ENCODE results near the gene DNPH1.

The DNPH1 gene

DNA sequence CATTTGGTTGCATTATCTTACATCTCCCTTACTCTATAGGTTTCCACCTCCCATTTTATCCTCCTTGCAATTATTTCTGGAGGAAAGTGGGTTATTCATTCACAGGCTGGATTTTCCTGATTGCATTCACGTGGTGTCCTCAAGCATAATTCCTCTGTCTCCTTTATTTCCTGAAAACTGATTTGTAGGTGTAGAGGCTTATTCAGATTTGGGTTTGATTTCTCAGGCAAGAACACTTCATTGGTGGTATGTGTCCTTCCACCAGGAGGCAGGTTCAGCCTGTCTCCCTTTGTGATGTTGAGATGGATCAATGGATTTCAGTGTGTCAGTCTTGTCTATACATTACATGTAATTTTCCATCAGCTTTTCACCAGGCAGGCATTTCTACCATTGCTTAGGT is 17.3 kb downstream of the DNPH1 start:
- DNase-seq (ENCODE audit: low spot score), result no peak

DNA sequence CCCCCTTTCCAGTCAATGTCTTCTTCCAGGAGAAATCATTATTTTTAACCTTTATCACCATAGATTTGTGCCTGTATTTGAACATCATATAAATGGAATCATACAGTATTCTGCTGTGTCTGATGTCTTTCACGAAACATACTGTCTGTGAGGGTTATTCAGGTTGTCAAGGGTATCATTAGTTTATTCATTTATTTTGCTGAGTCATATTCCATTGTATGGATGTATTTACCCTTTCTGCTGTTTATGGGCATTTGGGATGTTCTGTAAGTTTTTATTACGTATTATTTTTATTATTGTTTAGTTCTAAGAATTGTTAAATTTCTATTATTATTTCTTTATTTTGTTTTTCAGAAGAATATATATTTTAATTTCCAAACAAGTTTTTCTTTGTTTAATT is 22.0 kb downstream of the DNPH1 start:
- DNase-seq (ENCODE audit: low spot score), result no peak

DNA sequence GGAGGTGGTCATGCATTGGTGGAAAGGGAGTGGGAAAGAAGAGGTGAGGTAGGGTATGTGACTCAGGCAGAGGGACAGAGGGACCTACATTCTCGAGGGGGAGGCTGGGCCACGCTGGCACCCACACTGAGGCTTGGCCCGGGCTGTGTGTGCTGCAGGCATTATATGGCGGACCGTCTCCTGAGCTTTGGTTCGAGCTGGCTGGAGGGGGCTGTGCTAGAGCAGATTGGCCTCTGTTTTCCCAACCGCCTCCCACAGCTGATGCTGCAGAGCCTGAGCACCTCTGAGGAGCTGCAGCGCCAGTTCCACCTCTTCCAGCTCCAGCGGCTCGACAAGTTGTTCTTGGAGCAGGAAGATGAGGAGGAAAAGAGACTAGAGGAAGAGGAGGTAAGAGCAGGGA is 23.4 kb downstream of the DNPH1 start:
- DNase-seq (ENCODE audit: low spot score), result no peak

DNA sequence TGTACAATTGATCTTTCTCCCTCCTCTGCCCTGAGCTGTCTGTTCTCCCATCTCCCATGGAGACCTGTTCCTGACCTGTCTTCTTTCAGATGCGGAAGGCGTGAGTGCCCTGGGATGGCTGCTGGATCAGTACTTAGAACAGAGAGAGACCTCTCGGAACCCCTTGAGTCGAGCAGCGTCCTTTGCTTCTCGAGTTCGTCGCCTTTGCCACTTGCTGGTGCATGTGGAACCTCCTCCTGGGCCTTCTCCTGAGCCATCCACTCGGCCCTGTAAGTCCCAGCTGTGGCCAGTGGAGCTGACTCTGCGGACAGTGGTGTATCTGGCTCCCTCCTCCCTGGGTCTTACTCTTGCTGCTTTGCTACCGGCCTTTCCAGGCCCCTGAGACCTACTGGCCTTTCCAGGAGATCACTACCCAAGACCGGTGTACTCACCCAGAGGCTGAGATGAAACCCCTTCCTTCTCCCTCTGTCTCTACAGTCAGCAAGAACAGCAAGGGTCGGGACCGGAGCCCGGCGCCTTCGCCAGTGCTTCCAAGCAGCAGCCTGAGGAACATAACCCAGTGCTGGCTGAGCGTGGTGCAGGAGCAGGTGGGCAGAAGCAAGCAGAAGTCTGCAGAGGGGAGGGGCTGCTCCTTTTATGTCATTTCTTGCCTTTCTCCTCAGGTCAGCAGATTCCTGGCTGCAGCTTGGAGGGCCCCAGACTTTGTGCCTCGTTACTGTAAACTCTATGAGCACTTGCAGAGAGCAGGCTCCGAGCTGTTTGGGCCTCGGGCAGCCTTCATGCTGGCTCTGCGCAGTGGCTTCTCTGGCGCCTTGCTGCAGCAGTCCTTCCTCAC is 24.8 kb downstream of the DNPH1 start:
- DNase-seq (ENCODE audit: low spot score), result no peak

DNA sequence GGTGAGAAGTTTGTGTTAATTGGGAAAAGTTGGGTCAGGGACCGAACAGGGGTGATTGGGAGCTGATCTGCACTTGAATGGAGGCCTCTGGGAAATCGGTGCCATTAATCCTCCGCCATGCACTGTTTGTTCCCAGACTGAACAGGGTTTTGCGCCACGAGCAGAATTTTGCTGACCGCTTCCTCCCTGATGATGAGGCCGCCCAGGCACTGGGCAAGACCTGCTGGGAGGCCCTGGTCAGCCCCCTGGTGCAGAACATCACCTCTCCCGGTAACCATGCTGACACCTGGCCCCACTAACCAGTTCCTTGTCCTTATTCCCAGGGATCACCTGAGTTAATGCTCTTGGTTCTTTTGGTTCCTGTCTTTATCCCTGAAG is 25.6 kb downstream of the DNPH1 start:
- DNase-seq (ENCODE audit: low spot score), result no peak

DNA sequence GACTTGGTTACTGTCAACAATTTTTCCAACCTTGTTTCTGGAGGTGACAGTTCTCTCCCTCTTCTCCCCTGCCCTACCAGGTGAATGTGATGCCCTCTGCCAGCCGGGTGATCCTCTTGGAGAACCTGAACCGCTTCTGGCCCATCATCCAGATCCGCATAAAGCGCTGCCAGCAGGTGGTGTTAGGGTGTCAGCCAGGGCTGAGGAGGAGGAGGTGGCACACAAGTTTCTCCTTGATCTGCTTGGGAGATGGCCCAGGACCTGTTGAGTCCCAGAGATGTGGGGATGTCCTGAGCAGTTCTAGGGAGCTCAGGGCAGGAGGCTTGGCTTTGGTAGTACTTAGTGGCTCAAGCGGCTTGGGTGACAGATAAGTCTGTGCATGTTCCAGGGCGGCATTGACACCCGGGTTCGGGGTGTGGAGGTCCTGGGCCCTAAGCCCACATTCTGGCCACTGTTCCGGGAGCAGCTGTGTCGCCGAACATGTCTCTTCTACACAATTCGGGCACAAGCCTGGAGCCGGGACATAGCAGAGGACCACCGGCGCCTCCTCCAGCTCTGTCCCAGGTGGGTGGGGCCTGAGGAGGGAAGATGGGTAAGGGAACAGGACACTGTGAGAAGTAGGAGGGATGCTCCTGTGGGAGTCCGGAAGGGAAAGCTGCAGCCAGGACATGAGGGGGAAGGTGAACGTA is 26.1 kb downstream of the DNPH1 start:
- DNase-seq (ENCODE audit: low spot score), result no peak

DNA sequence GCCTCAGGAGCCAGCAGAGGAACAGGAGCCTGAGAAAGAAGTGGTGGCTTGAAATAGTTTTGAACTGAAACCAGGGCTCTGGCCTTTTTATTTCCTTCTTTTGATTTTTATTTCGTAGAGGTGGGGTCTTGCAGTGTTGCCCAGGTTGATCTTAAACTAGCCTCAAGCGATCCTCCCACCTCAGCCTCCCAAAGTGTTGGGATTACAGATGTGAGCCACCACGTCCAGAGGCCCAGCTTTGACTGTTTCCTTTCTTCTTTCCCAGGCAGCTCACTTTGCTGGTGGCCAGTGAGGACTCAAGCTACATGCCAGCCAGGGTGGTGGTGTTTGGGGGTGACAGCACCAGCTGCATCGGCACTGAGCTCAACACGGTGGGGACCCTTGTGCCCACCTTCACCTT is 26.8 kb downstream of the DNPH1 start:
- DNase-seq (ENCODE audit: low spot score), result no peak

DNA sequence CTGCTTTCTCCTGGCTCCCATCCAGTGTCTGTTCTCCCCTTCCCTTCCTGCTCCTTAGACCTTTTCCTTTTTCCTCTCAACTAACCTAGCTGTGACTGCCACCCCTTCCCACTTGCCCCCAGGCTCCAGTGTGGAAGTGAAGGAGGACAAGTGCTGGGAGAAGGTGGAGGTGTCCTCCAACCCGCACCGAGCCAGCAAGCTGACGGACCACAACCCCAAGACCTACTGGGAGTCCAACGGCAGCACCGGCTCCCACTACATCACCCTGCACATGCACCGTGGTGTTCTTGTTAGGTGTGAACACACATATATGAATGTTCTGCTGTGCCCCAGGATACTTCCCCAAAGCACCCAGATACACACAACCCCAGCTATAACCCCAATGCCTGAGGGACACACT is 28.7 kb downstream of the DNPH1 start:
- DNase-seq (ENCODE audit: low spot score), result no peak

DNA sequence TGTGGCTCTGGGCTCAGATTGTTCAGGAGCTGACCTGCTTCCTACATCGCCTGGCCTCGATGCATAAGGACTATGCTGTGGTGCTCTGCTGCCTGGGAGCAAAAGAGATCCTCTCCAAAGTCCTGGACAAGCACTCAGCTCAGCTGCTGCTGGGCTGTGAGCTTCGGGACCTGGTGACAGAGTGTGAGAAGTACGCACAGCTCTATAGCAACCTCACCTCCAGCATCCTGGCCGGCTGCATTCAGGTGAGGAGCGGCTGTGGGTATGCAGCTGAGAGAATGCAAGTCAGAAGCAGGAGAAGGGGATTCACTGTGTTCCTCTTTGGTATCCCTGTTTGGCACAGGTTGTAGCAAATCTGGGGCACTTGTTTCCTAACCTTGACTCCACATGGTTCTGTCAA is 29.4 kb downstream of the DNPH1 start:
- no peak for DNase-seq (ENCODE audit: low spot score)

DNA sequence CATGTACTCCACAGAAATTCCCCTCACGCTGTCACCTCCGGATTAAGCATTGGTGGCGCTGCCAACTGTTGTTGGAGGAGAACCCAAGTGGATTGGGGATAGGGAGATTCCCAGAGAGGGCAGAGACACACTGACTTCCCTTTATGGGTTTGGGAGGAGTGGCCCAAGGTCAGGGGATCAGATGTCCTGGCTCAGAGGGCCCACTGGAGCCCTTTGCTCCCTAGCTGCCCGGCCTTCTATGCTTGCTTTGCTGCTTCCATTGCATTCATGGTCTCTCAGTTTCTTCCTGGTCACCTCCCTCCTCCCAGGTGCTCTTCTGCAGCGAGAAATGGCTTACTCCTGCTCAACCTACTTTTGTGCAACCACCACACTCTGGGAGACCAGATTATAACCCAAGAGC is 32.9 kb downstream of the DNPH1 start:
- no peak for DNase-seq (ENCODE audit: low spot score)

DNA sequence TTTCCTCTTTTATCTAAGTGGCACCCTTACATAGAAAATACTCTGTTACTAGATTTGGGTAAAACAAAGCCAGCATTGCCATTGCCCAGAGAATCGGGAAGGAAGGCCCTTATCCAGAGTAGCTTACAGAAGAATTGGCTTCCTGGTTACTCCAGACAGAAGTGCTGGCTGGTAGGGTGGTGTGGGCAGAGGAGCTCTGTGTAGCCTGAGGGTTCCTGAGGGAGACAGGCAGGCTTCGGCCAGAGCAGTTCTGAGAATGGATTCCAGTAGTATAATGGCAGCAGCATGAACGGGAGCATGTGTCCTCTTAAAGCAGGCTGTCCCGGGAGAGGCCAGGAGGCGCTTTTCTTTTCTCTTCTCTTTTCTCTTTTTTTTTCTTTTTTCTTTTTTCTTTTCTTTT is 35.4 kb downstream of the DNPH1 start:
- DNase-seq (ENCODE audit: low spot score), result no peak

DNA sequence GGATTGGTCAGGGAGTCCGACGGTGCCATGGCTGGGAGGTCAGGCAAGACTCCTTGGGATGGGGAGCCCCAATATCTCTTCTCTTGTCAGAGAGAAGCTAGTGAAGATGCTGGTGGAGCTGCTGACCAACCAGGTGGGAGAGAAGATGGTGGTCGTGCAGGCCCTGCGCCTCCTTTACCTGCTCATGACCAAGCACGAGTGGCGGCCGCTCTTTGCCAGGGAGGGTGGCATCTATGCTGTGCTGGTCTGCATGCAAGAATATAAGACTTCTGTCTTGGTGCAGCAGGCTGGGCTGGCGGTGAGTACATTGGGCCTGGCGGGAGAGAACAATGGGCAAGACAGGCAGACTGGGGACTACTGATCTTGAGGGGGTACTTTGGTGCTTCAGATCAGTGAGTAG is 36.4 kb downstream of the DNPH1 start:
- no peak for DNase-seq (ENCODE audit: low spot score)

DNA sequence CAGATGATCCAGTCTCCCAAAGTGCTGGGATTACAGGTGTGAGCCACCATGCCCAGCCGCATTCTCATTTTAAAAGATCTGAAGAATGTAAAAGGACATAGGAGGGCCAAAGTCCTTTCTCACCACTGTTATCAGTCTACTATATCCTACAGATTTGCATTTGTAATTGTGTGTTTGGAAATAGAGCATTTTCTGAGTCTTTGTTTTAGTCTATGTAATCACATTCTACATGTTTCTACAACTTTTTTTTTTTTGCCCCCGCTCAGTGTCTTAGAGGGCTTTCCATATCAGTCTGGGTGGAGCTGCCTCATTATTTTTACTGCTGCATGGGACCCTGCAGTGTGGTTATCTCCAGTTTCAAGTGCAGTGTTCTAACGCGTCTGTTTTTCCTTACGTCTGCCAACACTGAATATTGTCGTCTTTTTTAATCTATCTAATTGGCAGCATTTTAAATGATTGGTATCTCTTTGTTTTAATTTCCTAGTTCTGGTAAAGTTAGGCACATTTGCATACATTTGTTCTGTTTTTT is 39.4 kb downstream of the DNPH1 start:
- DNase-seq (ENCODE audit: low spot score), result no peak

DNA sequence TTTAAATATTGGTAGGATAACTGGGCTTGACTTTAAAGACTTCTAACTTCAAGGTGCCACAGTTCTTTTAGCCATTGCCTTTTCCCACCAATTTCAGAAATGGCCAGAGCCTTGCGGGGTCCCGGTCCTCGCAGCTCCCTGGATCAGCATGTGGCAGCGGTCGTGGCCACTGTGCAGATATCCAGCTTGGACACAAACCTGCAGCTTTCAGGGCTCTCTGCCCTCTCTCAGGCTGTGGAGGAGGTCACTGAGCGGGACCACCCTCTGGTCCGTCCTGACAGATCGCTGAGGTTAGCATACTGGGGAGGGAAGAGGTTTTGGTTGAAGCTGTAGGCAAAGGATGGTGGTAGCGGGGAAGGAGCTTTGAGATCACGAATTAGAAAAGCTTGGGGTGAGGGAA is 40.9 kb downstream of the DNPH1 start:
- no peak for DNase-seq (ENCODE audit: low spot score)

DNA sequence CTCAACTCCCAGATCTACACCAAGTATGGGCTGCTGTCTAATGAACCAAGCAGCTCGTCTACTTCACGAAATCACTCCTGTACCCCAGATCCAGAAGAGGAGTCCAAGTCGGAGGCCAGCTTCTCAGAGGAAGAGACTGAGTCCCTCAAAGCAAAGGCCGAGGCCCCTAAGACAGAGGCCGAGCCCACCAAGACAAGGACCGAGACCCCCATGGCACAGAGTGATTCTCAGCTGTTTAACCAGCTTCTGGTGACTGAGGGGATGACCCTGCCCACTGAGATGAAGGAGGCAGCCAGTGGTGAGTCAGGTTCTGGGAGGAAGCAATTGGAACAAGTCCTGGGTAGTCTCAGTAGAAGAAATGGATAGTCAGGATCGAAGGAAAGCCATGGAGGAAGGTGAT is 41.5 kb downstream of the DNPH1 start:
- no peak for DNase-seq (ENCODE audit: low spot score)

DNA sequence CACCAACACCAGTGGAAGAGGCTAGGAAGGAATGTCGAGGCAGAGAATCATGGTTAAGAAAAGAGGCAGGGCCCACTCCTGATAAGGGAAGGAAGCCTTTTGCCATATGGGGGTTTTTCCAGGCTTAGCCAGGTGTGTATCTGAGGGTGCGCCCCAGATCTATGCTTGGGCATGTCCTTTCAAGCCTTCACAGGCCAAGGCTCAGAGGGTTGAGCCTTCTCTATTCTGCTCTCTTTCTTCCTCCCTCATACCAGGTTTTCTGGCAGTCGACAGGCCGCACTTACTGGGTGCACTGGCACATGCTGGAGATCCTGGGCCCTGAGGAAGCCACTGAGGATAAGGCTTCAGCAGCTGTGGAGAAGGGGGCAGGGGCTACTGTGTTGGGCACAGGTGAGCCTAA is 42.6 kb downstream of the DNPH1 start:
- DNase-seq (ENCODE audit: low spot score), result no peak

DNA sequence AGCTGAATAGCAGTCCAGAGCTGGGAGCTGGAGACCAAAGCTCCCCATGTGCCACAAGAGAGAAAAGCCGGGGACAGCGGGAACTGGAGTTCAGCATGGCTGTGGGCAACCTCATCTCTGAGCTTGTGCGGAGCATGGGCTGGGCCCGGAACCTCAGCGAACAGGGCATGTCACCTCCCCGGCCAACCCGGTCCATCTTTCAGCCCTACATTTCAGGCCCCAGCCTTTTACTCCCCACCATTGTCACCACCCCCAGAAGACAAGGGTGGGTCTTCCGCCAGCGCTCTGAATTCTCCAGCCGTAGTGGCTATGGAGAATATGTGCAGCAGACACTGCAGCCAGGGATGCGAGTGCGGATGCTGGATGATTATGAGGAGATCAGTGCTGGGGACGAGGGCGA is 43.3 kb downstream of the DNPH1 start:
- DNase-seq (ENCODE audit: low spot score), result no peak

DNA sequence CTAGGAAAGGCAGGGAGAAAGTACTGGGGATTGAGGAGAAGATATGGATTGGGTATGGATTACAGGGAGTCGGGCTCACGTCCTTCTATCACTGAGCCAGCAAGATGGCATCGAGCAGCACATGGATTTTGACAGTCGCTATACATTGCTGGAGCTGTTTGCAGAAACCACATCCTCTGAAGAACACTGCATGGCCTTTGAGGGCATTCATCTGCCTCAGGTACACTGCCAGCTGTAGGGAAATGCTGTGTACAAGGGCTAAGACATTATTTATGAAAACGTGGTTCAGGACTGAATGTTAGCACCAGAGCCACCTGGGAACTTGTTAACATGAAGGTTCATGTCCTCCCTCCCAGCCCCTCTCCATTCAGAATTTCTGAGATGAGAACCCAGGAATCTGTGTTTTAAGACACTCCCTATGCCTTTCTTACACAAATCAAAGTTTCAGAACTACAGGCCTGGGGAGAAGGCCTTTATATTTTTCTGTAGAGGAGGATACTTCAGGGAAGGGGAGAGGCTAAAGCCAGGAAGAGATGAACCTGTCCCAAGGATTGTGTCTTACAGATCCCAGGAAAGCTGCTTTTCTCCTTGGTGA is 43.8 kb downstream of the DNPH1 start:
- DNase-seq (ENCODE audit: low spot score), result no peak

DNA sequence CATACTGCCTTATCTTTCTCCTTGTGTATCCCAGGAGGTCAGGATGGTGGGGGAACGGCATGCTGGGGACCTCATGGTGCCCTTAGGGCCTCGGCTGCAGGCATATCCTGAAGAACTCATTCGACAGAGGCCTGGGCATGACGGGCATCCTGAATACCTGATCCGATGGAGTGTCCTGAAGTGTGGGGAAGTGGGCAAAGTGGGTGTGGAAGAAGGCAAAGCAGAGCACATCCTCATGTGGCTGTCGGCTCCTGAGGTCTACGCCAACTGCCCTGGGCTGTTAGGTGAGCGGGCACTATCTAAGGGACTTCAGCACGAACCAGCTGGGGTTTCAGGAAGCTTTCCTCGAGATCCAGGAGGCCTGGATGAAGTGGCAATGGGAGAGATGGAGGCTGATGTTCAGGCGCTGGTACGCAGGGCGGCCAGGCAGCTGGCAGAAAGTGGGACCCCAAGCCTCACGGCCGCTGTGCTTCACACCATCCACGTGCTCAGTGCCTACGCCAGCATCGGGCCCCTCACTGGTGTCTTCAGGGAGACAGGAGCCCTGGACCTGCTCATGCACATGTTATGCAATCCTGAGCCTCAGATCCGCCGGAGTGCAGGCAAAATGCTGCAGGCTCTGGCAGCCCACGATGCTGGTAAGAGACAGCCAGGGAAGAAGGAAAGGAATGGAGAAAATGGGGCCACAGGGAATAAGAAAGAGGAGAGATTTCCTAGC is 44.9 kb downstream of the DNPH1 start:
- no peak for DNase-seq (ENCODE audit: low spot score)

DNA sequence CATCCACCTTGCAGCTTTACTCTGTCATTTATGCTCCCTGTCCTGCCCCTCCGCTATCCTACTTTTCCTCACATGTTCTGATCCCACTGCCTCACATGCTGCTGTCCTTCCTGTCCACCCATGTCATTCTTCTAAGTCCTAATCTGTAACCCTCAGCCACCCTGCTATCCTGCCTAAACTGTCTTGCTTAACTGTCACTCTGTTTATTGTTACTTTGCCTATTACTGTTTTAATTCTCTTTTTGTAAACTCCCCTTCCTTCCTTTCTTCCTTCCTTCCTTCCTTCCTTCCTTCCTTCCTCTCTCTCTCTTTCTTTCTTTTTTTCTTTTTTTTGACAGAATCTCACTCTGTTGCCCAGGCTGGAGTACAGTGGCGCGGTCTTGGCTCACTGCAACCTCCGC is 45.8 kb downstream of the DNPH1 start:
- DNase-seq (ENCODE audit: low spot score), result no peak

DNA sequence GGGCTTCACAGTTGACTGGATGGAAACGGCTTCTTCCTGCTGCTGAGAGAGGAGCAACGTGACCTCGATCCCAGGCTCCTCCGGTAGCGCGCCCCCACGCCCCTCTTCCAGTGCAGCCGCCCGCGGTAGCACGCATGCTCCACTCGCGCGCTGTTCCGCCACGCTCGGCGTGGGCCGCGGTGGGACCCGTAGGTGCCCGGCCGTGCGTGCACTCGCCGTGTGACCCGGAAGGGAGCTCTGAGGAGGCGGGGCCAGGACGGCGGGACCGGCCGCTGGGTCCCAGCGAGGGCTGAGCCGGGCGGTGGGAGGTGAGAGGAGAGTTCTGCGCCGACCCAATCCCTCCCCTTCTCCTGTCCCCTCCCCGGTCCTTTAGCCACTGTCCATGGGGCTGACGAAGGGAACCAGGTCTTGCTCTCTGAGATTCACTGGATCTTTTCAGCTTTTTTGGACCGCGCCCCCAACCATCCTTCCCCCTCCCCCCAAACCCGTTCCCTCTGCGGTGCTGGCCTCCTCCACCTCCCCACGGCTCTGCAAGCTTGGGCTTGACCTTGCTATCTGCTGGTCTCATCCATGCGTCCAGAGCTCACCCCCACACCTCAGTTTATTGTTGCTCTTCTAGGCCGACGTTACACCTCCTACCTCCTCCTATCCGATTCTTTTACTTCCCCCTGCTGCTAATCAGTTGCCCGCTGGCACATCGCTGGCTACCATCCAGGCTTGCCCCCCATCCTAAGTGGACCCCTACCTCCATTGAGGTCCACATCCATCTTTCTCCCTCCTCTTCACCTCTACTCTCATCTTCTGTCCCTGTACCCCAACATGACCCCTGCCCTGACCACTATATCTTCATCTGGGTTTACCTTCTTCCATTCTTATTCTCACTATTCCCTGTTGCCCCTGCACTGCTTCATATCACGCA is 47.1 kb downstream of the DNPH1 start, which contains the start of gene CUL9:
TSS of gene CUL9 (plus strand) at position 255 of the 919 bp plus-strand sequence. CDS start 2,115 bp downstream, outside the sequence.
- peak; percentile 91 for DNase-seq (ENCODE audit: low spot score)
